GM12878 (cell line): ENCODE data around the gene MXRA7. TPM values are rescaled to one million over a fixed set of nuclear protein-coding genes. Genes with fewer than 3 reads are reported as not detected.

ENCODE experiments used
- ATAC-seq: fragments of 200-7000 bp; cut with Tn5 transposase; 3 replicates; pipeline ENCODE4 v1.9.1; 2020; ENCODE audit warnings: mild to moderate bottlenecking, moderate library complexity
- BruUV-seq: library from RNA; stranded (reverse); fragments of 400-500 nt; replicated peaks from 2 replicates; lab custom pipeline; 2021; lab: Mats Ljungman, UMichigan
- CTCF ChIA-PET: fragments of 300-600 bp; sonication (Branson Sonifier 250); formaldehyde crosslinking; extraction: SDS; loops from one replicate; lab custom pipeline; 2021; ENCODE audit warnings: inconsistent platforms; lab: Yijun Ruan, JAX
- POLR2A ChIA-PET: fragments of 350-600 bp; formaldehyde crosslinking; extraction: SDS; loops from one replicate; lab custom pipeline; 2021; ENCODE audit warnings: inconsistent platforms; lab: Charles Lee
- RAD21 ChIA-PET: fragments of 300-600 bp; sonication (Branson Sonifier 250); formaldehyde crosslinking; loops from one replicate; lab custom pipeline; 2023; ENCODE audit warnings: antibody characterized with exemption; ENCODE audit not compliant: unreplicated experiment; lab: Charles Lee
- SMC1A ChIA-PET: fragments of 300-600 bp; sonication (Branson Sonifier 250); formaldehyde crosslinking; loops from one replicate; lab custom pipeline; 2023; ENCODE audit not compliant: unreplicated experiment, uncharacterized antibody; lab: Charles Lee
- DNase-seq: peaks from one replicate; pipeline ENCODE4 v3.0.0-alpha.2; 2011; ENCODE audit warnings: low read depth, low spot score
- FAIRE-seq: peaks from 3 replicates; lab custom pipeline; 2011; peaks lifted over from hg19 to GRCh38; lab: Jason Lieb, UNC
- H2AFZ ChIP-seq: 2 replicates; pipeline ENCODE4 v1.6.0; 2011; ENCODE audit warnings: low read depth, low read length, control low read depth; ENCODE audit not compliant: control insufficient read depth
- H3K27ac ChIP-seq: 2 replicates; pipeline ENCODE4 v1.5.1; 2011; ENCODE audit warnings: control low read depth; ENCODE audit not compliant: control insufficient read depth, insufficient read depth
- H3K27me3 ChIP-seq, 2 experiments: replicated peaks in 1 of 2; 2 replicates each; pipeline versions ENCODE4 v1.6.0 to v1.6.1; 2011; ENCODE audit warnings: low read length in 1 of 2; ENCODE audit not compliant: control insufficient read depth in 2 of 2, insufficient read depth in 2 of 2
- H3K36me3 ChIP-seq, 2 experiments: 2 replicates each; pipeline ENCODE4 v1.5.1; 2011; ENCODE audit warnings: low read length in 1 of 2; ENCODE audit not compliant: control insufficient read depth in 2 of 2, insufficient read depth in 2 of 2
- H3K4me1 ChIP-seq: 2 replicates; pipeline ENCODE4 v1.6.1; 2011; ENCODE audit warnings: mild to moderate bottlenecking, low read length, moderate library complexity, mixed read lengths; ENCODE audit not compliant: control insufficient read depth, insufficient read depth
- H3K4me2 ChIP-seq: 2 replicates; pipeline ENCODE4 v1.6.0; 2011; ENCODE audit warnings: control low read depth; ENCODE audit not compliant: control insufficient read depth, insufficient read depth
- H3K4me3 ChIP-seq: fragments of 200-600 bp; sonication (generic); 2 replicates; pipeline ENCODE4 v1.5.1; 2016
- H3K79me2 ChIP-seq: 2 replicates; pipeline ENCODE4 v1.6.0; 2011; ENCODE audit warnings: low read length; ENCODE audit not compliant: control insufficient read depth, insufficient read depth
- H3K9ac ChIP-seq: 2 replicates; pipeline ENCODE4 v1.8.0; 2011; ENCODE audit warnings: low read length, control low read depth, mixed read lengths; ENCODE audit not compliant: control insufficient read depth, insufficient read depth
- H3K9me3 ChIP-seq: replicated peaks from 3 replicates; pipeline ENCODE4 v1.5.1; 2011; ENCODE audit warnings: mild to moderate bottlenecking, low read length; ENCODE audit not compliant: control insufficient read depth, insufficient read depth
- H4K20me1 ChIP-seq: 2 replicates; pipeline ENCODE4 v1.6.0; 2011; ENCODE audit not compliant: control insufficient read depth, insufficient read depth
- DPF2 ChIP-seq: fragments of 450-650 bp; IDR thresholded peaks from 2 replicates; pipeline ENCODE4 v1.6.1; 2017; ENCODE audit warnings: mild to moderate bottlenecking
- KLF5 ChIP-seq: fragments of 450-650 bp; IDR thresholded peaks from 2 replicates; pipeline ENCODE4 v1.6.1; 2014; ENCODE audit warnings: mild to moderate bottlenecking; ENCODE audit not compliant: partially characterized antibody
- MEF2B ChIP-seq: fragments of 450-650 bp; IDR thresholded peaks from 2 replicates; pipeline ENCODE4 v1.6.1; 2018; ENCODE audit warnings: mild to moderate bottlenecking, moderate library complexity; ENCODE audit not compliant: partially characterized antibody, poor library complexity, severe bottlenecking
- MTA3 ChIP-seq: IDR thresholded peaks from 2 replicates; pipeline ENCODE4 v1.6.1; 2012; ENCODE audit warnings: low read length, inconsistent platforms, borderline replicate concordance
- NFIC ChIP-seq: IDR thresholded peaks from 2 replicates; pipeline ENCODE4 v1.6.1; 2012; ENCODE audit warnings: low read depth, mild to moderate bottlenecking, inconsistent platforms, low read length, moderate library complexity
- POLR2AphosphoS2 ChIP-seq: IDR thresholded peaks from 2 replicates; pipeline ENCODE4 v1.6.1; 2011; ENCODE audit warnings: low read depth, mild to moderate bottlenecking, low read length, improper control_type of control experiment, moderate library complexity
- POLR2AphosphoS5 ChIP-seq: IDR thresholded peaks from 2 replicates; pipeline ENCODE4 v1.6.1; 2011; ENCODE audit warnings: mild to moderate bottlenecking, low read length, inconsistent platforms
- RUNX3 ChIP-seq: IDR thresholded peaks from 2 replicates; pipeline ENCODE4 v1.6.1; 2012; ENCODE audit warnings: low read length, inconsistent platforms
- SREBF1 ChIP-seq: IDR thresholded peaks from 2 replicates; pipeline ENCODE4 v1.6.1; 2012; ENCODE audit warnings: mild to moderate bottlenecking, low read length
- ZNF687 ChIP-seq: fragments of 450-650 bp; IDR thresholded peaks from 2 replicates; pipeline ENCODE4 v1.6.1; 2017; ENCODE audit warnings: mild to moderate bottlenecking, moderate library complexity
- WGBS: methylation state at CpG from one replicate; pipeline ENCODE4 v1.1.6; 2016; ENCODE audit warnings: low lambda C conversion rate; ENCODE audit not compliant: insufficient replicate concordance, insufficient coverage; ENCODE audit errors: missing lambda C conversion rate; 5-methylcytosine and 5-hydroxymethylcytosine counted together
- in situ Hi-C: fragments of 300-500 bp; cut with MboI; formaldehyde crosslinking; loops from 9 replicates; pipeline ENCODE4 v1.14.3; 2018; ENCODE audit warnings: mixed read lengths
- intact Hi-C: fragments of 100-400 bp; cut with micrococcal nuclease; formaldehyde crosslinking; loops from one replicate; pipeline ENCODE4 v1.14.2; 2022; ENCODE audit not compliant: unreplicated experiment
- polyA plus RNA-seq, 11 experiments: library from polyadenylated mRNA; depleted of rRNA in 4 of 11; unstranded in 6 of 11; stranded (reverse) in 5 of 11; fragments of >200 nt; fragmentation: Nextera tagmentation in 4 of 11; fragmentation: Illumina TruSeq in 1 of 11; extraction: Ambion mirVana in 4 of 11; extraction: Trizol in 1 of 11; gene quantifications; 1 replicate in 1 of 11; 2 replicates in 10 of 11; pipeline versions ENCODE4 v1.2.1 to v1.2.3, GENCODE V29; 2011 to 2016; ENCODE audit warnings: inconsistent platforms in 2 of 11, missing spikeins in 2 of 11, low read depth in 1 of 11
- total RNA-seq, 4 experiments: library from RNA; depleted of rRNA in 3 of 4; stranded (reverse); fragments of >200 nt in 3 of 4; fragmentation: Illumina TruSeq in 1 of 4; extraction: Trizol in 1 of 4; gene quantifications; 2 replicates each; pipeline versions ENCODE4 v1.2.1 to v1.2.3, GENCODE V29; 2013 to 2021
- TF ChIP-seq, protein P1 (sequence below): fragments of 450-650 bp; conservative IDR thresholded peaks from 2 replicates; pipeline ENCODE4 v1.6.1; 2017; ENCODE audit warnings: mild to moderate bottlenecking, moderate library complexity
- TF ChIP-seq, protein P2 (sequence below): fragments of 450-650 bp; IDR thresholded peaks from 2 replicates; pipeline ENCODE4 v1.6.1; 2016; ENCODE audit warnings: mild to moderate bottlenecking

Gene MXRA7
- total and polyA plus RNA-seq, 10 of the 15 experiments (the other 5 are each of a cell fraction or from before 2014, with no cell fraction given), result 0.03 to 2.0 (median 0.33) TPM

DNA sequence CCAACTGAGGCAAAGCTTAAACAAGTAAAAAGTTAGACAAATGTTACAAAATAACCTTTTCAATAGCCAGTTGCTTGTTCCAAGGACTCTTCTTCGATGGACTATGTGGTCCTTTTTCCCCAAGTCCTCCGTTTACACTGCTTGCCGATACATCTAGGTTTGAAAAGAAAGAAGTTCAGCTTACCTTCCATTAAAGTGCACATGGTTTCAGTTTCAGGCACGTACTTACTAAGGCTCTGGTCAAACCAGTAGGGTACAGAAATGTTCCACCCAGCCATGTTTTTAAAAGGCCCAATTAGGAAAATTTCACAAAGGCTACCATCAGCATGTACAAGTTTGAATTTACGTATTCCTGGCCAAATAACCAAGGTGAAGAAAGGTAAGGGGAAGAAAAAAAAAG, 24.2 kb upstream of the MXRA7 start (continued):
- TF ChIP-seq, protein P1, sequence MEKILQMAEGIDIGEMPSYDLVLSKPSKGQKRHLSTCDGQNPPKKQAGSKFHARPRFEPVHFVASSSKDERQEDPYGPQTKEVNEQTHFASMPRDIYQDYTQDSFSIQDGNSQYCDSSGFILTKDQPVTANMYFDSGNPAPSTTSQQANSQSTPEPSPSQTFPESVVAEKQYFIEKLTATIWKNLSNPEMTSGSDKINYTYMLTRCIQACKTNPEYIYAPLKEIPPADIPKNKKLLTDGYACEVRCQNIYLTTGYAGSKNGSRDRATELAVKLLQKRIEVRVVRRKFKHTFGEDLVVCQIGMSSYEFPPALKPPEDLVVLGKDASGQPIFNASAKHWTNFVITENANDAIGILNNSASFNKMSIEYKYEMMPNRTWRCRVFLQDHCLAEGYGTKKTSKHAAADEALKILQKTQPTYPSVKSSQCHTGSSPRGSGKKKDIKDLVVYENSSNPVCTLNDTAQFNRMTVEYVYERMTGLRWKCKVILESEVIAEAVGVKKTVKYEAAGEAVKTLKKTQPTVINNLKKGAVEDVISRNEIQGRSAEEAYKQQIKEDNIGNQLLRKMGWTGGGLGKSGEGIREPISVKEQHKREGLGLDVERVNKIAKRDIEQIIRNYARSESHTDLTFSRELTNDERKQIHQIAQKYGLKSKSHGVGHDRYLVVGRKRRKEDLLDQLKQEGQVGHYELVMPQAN, result peak; percentile 74; the same call in 1 of the 2 replicates
- TF ChIP-seq, protein P2, sequence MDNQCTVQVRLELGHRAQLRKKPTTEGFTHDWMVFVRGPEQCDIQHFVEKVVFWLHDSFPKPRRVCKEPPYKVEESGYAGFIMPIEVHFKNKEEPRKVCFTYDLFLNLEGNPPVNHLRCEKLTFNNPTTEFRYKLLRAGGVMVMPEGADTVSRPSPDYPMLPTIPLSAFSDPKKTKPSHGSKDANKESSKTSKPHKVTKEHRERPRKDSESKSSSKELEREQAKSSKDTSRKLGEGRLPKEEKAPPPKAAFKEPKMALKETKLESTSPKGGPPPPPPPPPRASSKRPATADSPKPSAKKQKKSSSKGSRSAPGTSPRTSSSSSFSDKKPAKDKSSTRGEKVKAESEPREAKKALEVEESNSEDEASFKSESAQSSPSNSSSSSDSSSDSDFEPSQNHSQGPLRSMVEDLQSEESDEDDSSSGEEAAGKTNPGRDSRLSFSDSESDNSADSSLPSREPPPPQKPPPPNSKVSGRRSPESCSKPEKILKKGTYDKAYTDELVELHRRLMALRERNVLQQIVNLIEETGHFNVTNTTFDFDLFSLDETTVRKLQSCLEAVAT, result peak; percentile 71; the same call in 1 of the 2 replicates
- no peak for TF ChIP-seq KLF5
- TF ChIP-seq POLR2AphosphoS5, result 0 out of 2 replicates have a peak, but pooled peaks have one; percentile 5
- TF ChIP-seq RUNX3, result no peak
- no peak for TF ChIP-seq DPF2
- TF ChIP-seq MTA3, result no peak

DNA sequence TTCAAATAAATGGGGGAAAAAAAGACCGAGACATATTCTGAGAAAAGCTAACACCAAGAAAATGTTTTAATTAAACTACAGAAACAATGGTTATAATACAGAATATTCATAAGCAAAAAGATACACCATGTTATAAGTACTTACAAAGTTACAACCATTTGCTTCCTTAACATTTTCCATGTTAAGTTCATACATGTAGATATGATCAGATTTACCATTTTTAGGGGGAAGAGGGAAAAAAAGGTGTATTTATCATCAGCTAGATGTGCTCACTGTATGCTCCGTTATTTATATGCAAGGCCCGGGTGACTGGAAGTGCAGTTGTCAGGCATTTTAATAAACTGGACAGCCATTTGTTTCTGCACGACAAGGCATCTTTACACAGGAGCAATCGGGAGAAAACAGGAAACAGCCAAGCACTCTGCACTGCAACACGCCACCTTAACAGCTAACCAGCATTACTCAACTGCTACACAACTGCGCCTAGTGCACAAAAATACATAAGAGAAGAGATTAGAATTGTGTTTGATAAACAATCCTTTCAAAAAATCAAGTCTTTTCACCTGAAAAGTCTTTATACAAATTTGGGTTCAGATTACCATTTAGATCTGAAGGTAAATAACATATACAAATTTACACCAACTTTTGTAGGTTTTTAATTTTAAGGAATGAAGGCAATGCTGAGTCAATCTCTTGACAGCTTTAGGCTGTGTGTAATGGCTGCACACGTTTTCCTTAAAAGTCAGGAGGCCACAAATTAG, 23.5 kb upstream of the MXRA7 start:
- CTCF ChIA-PET, result interaction anchor here (1.2 to 1.4 kb wide), 2 partner anchors 19 to 176 kb away, joined by 3 to 4 read pairs; no protein-coding TSS in a partner anchor
- no TSS peak for BruUV-seq
- H3K9ac ChIP-seq, result peak overlapping the region; percentile 97
- 2% methylated on average over 8 of the region's 8 CpGs for WGBS
- H3K9me3 ChIP-seq, result no peaks in the 10 kb centered on the region; the same call in 2 of the 3 replicates
- intact Hi-C loops (loop anchor here (10.0 kb wide), 1 partner anchor 351 kb away; no protein-coding TSS in a partner anchor), in situ Hi-C loops (no loop called here)
- H3K27me3 ChIP-seq, result no peaks in the 10 kb centered on the region
- RAD21 ChIA-PET, result interaction anchor here (1.6 kb wide), 1 partner anchor 174 kb away, joined by 4 read pairs; no protein-coding TSS in a partner anchor
- no peak for DNase-seq
- H3K79me2 ChIP-seq, result peaks cover 87% of the 10 kb centered on the region
- H4K20me1 ChIP-seq, result no peaks in the 10 kb centered on the region; the same call in 1 of the 2 replicates
- peak overlapping the region; percentile 75 for H3K4me2 ChIP-seq
- no peaks in the 10 kb centered on the region; the same call in none of the 2 replicates for H3K4me1 ChIP-seq
- SMC1A ChIA-PET, result interaction anchor here (0.6 to 1.2 kb wide), 2 partner anchors 86 to 1412 kb away, joined by 3 read pairs; partner anchors contain the start of gene C17orf99
- POLR2A ChIA-PET, result interaction anchor here (0.6 to 6.4 kb wide), 3 partner anchors 8 to 284 kb away, joined by 3 to 60 read pairs (median 6); partner anchors contain the start of genes JMJD6 and METTL23
- FAIRE-seq, result no peak
- peak overlapping the region; percentile 87 for H3K4me3 ChIP-seq
- H2AFZ ChIP-seq, result no peak overlapping the region
- peak overlapping the region; percentile 45 for H3K27ac ChIP-seq
- H3K36me3 ChIP-seq, result peaks cover 8 to 36% of the 10 kb centered on the region in 2 experiments
- ATAC-seq, result no peak
- no peak for TF ChIP-seq SREBF1
- no peak for TF ChIP-seq NFIC
- no peak; the same call in 1 of the 2 replicates for TF ChIP-seq POLR2AphosphoS2
- TF ChIP-seq MEF2B, result no peak
- TF ChIP-seq ZNF687, result no peak
